ENCODE results near the gene SNAP25.

SNAP25 gene

DNA sequence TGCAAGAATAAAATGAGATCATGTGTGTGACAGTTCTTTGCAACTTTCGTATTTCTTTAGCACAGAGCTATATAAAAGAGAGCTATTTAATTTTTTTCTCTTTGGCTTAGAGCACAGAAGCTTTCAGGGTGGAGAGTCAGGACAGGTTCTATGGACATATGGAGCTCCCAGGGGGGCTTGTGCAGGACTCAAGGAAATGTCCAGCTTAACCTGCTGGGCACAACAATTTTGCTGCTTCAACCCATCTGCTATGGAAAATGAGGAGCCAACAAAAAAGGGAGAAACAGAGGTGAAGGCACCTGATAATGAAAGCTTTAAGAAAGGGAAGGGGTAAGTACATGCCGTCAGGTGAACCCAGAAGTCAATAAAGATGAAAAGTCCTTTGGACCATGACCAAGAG is 5.1 kb upstream of the SNAP25 start:
- in situ Hi-C loops (cut with HindIII; ENCODE audit: low sequenced_read_pairs) = no loop called here

DNA sequence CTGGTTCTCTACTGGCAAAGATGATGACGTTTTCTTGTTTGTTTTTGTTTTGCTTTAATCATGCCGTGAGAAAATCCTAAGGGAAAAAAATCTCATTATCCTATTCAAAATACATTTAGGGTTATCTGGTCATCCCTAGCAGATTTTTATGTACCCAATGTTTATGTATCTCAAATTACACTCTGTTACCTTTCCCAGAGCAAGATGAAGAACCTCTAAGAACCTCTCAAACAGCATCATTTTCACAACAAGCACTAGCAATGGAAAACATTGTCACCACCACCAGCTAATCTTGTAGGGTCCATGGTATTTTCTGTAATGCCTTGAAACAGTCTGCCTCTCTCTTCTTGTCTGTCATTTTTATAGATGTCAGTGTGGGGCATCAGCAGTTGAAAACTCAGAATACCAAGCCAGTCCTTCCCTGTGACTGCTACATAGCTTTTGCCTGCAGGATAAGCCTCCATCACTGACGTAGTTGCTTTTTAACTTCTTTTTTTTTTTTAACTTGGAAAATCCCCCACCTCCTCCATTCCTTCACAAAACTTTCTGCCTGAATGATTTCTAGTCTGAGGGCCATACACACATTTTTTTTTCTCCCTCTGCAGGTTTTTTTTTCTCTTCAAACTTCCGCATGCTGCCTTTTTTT is 2.4 kb upstream of the SNAP25 start:
- in situ Hi-C loops (cut with HindIII; ENCODE audit: low sequenced_read_pairs) = no loop called here

DNA sequence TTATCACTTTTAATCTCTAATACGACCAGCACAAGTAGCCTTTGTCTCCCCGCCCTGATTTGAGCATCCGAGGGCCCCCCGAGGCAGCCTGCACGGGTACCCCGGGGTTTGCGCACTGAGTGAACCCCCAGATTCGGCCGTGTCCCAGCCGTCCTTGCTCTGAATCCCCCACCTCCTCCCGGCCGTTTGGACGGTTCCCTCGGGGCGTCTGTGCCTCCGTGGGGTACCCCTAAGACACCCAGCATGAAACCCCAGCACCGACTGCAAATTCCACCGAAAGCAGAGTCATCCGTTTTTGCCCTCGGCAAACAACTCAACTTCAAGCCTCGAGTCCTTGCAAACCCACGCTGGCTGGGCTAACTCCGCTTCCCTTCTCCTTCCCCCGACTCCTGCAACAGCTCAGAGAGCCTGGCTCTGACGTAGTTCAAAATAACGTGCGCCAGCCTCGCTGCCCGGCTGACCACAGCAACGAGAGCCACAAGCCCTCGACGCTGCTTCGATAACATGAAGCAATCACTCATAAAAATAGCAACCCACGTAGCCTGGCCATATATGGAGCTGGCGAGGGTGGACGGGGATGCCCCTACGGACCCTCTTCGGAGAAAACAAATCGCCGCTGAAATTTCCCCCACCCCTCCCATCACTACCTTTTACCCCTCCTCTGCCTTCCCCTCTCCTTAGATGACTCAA is 764 bp upstream of the SNAP25 start:
- in situ Hi-C loops (cut with HindIII; ENCODE audit: low sequenced_read_pairs) = no loop called here

DNA sequence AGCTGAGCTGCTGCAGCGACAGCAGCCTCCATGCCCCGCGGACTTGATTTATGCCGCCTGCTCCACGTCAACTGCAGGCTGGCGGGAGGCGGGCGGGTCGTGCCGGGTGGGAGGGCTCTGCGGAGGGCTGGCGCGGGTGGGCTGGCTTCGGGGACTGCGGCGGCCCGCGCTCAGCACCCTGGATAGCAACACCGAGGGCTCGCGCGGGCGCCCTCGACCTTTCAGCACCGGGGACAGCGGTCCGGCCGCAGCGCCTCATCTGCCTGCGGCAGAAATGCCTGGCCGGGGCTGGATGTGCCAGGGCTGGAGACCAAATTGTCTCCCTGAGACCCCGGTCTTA is 792 bp downstream of the SNAP25 start:
- in situ Hi-C loops (cut with HindIII; ENCODE audit: low sequenced_read_pairs) = no loop called here

DNA sequence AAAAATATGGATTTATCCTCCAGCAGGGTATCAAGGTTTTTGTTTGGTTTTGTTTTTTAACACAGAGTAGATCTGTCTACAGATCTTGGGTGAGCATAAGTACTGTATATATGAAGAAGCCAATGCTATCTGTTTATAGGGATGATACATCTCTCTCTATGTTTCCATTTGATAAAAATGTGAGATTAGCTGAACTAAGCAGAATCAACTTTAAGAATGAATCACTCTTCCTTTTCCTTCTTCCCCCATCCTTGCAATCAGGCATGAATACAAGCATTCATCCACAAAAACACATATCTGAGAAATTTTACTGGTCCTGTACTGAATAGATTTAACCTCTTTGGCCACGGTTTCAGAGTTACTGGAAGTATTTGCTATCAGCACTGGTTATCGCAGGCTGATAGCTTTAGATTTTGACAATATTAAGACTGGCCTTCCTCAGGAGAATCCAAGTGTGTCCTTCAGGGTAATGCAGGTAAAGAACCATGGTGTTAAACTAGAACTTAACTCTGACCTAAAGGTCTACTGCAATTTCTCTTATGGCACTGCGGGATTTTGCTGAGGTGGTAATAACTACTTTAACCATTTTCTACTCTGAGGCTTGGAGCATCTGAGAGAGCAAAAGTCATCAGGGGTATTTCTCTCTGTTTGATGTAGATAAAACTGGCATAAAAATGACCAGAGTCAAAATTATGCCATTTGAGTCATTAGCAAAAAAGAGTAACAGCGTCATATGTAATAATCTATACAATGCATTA is 1.5 kb downstream of the SNAP25 start:
- in situ Hi-C loops (cut with HindIII; ENCODE audit: low sequenced_read_pairs) = loop anchor here (5.0 kb wide), 1 partner anchor 48 kb away; no protein-coding TSS in a partner anchor

DNA sequence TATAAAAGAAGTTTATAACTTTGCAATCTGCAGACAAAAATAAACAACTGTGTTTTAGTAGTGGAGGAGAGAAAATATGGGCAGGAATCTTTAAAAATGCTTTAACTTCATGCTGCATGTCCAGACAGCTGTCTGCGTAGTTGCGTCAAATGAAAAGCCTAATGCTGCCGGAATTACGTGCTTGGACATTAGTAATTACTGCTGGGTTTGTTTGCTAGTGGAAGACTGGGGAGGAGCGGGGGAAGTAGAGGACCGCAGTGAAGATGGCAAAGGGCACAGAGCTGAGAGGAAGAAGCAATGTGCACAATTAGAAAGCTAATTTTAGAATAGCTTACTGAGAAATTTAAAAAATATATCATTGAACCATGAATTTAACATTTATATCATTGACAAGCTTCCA is 2.4 kb downstream of the SNAP25 start:
- in situ Hi-C loops (cut with HindIII; ENCODE audit: low sequenced_read_pairs) = loop anchor here (5.0 kb wide), 1 partner anchor 49 kb away; no protein-coding TSS in a partner anchor

DNA sequence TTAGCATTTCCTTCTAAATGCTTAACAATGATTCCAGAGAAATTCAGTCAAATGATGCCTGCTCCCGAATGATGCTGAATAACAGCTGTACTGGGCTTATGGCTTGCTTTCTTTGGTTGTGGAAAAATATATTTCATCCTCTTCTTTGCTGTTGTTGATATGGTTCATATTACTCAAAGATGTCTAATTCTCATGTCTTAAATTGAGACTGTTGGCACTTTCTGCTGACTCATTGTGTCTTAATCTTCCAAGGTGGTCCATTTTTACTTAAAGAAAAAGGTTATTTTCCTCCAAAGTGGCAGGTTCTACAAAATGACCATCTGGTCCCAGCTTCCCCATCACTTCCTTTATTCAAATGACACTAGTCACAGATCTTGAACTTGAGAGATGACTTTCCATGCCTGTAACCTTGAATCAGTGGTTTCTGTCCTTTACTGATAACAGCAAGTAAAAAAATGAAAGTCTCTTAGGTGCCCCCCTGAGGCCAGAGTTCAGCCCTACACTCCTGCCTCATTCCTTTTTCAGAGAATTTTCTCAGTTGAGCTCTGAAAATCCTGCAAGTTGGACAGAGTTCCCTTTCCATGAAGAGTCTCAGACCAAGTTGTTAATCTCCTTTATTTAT is 6.9 kb downstream of the SNAP25 start:
- in situ Hi-C loops (cut with HindIII; ENCODE audit: low sequenced_read_pairs) = no loop called here

DNA sequence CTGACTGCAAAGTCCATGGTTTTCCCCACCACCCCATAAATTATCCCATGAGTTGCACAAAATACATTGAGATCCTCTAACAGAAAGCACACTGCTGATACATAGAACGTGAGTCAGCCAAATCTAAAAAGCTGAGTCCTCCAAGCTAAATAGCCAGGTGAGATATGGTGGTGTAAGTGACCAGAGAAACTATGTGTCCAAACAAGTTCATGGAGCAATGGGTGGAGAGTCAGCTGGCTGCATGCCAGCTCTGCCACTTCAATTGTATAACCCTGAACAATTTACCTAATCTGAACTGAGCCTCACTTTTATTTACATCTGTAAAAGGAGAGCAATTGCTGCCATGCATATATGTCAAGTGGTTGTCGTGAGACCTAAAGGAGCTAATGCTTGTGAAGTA is 9.7 kb downstream of the SNAP25 start:
- in situ Hi-C loops (cut with HindIII; ENCODE audit: low sequenced_read_pairs) = no loop called here

DNA sequence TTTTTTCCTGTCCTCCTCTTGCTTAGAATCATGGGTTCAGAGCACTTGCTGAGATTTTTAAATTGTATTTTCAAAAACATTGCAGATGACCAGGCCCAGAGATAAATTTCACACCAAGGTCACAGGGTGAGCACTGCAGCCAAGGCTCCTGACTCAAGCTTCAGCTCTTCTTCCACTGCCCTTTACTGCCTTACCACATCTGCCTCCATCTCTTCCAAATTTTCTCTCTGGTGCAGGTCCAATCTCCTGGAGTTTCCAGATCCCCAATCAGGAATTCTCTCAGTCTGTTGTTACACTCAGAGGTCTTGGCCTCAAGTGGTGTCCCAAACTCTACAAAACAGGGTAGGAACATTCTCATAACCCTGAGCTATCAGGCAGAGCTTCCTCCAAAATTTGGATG is 12.7 kb downstream of the SNAP25 start:
- in situ Hi-C loops (cut with HindIII; ENCODE audit: low sequenced_read_pairs) = no loop called here

DNA sequence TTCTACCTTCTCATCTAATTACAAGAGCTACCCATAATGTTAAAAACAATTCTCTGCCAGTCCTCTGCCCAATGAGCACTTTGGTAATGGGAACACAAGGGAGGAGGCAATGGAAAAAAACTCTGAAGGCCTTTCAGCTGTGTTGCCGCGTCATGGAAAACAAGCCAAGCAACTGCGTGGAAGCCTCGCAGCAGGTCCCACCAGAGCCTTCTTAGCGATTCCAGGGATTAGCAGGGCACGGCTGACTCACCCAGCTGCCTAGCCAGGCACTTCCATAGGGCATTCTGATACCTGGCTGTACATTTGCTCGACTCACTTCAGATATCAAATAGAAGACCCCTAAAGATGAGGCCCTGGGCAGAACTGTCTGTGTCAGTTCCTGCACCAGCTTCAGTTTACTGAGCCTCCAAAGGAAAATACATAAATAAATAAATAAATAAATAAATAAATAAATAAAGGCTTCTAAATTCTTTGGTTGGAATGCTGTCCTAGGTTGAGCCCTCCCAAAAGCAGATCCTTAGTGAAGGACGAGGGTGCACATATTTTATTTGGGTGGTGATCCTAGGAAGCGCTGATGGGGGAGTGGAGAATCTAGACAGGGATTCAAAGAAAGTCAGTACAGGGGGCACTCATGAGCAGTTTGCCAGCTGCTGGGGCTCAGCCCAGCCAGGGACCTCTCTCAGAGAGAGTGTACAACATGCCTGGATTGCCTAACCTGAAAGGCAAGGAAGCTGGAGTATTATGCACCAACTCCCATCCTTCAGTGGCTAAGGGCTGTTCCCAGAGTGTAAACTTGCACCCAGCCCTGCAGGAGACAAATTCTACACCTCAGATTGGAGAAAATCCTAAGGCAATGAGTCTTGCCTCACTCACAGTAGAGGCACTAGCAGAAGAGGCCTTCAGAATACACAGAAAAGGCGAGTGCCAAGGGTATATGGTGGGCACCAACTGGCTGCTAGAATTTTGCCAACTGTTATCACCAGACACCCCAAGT is 18.2 kb downstream of the SNAP25 start:
- in situ Hi-C loops (cut with HindIII; ENCODE audit: low sequenced_read_pairs) = no loop called here

DNA sequence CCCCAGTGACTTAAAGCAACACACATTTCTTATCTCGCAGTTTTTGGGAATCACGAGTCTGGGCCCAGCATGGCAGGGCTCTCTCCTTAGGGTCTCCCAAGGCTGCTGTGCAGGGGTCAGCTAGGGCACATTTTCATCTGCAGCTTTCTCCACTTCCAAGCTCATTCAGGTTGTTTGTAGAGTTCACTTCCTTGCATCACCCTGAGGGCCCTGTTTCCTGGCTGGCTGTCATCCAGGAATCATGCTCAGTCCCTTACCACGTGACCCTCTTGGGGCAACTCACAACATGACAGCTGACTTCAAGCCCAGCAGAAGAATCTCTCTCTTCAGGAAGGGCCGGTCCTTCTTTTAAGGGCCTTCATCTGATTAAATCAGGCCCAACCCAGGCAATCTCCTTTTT is 21.3 kb downstream of the SNAP25 start:
- in situ Hi-C loops (cut with HindIII; ENCODE audit: low sequenced_read_pairs) = no loop called here

DNA sequence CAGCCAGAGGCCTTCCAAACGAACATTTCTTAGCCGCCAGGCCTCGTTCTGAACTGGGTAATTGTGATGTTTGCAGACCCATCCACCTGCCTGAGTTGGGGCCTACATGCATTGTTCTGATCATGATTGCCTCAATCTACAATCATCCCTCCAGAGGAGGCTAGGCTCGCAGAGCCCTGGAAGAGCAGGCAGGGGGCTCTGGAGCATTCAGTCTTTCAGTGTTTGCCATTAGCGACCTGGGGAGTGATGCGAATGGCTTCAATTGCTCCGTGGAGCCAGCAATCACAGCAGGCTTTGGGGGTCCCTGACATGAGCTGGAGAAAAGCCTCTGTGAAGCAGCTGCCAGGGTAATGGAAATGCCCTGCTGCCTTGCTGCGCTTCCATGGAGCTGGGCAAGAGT is 22.0 kb downstream of the SNAP25 start:
- in situ Hi-C loops (cut with HindIII; ENCODE audit: low sequenced_read_pairs) = no loop called here

DNA sequence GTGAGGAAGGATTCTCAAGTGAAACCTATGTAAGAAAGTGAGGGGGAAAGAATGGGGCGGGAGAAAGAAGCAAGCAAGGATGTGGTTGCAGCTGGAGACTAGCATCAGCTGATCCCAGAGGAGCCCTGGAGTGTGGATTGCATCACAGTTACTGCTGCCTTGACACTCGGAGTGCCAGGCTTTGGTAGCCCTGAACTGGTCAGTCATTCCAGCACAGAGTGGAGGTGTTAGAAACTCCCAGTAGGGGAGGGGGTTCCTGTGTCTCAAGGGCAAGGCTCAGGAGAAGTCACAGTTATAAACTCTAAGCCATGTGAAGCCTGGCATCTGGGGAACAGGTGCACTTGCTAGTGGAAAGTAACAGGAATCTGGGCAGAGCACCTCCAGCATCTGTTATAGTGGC is 23.5 kb downstream of the SNAP25 start:
- in situ Hi-C loops (cut with HindIII; ENCODE audit: low sequenced_read_pairs) = no loop called here

DNA sequence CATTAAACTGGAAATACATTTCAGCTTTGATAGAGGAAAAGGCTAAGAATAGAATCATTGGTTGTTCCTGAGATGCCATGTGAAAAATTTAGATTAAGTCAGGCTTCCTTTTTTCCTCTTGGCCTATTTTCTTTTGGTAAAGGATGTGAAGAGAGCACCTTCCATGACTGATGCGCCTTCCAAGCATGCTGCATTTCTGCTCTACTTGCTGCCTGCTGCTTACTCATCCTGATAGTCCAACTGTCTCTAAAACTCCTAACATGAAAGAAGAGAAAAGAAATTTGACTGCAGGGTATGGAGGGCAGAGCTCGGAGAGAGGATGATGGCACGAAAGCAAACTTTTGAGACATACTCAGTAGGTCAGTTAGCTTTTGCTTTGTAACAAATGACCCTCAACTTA is 28.8 kb downstream of the SNAP25 start:
- in situ Hi-C loops (cut with HindIII; ENCODE audit: low sequenced_read_pairs) = no loop called here

DNA sequence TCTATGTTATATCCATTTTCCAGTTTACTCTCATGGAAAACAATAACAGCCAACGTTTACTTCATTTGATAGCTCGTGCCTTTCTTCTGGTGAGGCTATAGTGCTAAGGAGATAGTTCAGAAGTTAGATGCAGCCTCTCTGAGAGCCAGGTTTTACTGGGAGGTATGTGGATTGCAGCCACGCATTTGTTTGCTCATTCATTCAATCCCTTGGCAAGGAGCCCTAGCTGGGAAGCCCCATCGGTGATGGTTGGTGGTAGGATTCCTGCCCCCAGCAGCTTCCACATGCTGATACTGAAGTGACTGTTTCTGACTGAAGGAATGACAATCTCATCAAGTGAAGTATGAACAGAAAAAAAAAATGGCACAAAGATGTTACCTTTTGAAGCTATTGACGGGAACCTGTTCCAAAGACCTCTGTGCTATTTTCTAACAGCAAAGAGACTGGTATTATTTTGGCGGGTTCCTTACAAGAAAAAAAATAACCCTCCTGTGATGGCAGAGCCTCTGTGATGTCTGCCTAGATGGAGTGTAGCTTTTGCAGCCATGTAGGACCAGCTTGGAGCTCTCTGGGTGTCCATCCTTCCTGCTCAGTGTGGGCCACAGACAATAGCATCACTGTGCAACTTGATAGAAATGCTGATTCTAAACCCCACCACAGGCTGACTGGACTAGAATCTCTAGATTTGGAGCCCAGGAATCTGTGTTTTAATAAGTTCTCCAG is 30.6 kb downstream of the SNAP25 start:
- in situ Hi-C loops (cut with HindIII; ENCODE audit: low sequenced_read_pairs) = no loop called here

DNA sequence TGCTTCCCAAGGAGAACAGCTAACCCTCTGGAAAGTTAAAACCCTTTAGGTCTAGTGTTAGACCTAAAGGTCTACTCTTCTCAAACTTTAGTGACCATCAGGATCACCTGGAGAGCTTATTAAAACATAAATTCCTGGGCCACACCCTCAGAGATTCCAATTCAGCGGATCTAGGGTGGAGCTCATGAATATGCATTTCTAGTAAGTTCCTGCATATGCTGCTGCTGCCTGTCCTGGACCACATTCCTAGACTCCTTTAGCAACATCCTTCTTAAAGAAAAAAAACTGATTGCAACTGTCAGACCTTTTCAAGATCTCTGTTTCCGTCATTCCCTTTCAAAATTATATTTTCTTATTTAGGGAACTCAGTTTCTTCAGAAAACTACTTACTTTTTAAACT is 31.2 kb downstream of the SNAP25 start:
- in situ Hi-C loops (cut with HindIII; ENCODE audit: low sequenced_read_pairs) = no loop called here

DNA sequence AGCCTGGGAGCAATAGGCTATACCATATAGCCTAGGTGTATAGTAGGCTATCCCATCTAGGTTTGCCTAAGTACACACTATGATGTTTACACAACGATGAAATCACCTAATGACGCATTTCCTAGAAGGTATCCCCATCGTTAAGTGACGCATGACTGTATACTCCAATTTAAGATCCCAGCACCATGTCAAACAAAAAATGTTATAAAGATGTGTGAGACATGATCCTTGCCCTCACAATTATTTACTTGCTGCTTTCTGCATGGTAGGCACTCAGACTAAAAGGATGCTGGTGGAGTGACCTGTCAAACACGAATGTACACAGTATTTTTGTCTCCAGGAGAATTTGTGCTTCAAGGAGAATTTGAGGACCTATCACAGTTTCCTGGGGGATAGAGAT is 32.3 kb downstream of the SNAP25 start:
- in situ Hi-C loops (cut with HindIII; ENCODE audit: low sequenced_read_pairs) = no loop called here

DNA sequence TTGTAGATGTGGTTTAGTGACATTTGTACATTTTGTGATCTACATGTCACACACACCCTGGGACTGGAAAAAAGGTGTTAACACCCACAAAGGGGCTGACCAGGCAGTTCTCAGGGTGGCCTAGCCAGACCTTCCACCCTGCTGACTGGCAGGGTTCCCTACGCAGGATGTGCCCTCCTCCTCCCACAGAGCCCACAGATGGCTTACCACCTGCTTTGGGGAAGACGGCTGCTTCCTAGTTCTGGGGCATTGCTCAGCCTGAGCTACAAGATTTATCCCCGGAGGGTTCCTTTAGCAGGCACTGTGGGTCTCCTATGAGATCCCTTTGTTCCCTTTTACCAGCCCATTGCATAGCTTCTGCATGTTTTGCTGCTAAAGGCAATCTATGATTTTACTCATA is 35.1 kb downstream of the SNAP25 start:
- in situ Hi-C loops (cut with HindIII; ENCODE audit: low sequenced_read_pairs) = no loop called here

DNA sequence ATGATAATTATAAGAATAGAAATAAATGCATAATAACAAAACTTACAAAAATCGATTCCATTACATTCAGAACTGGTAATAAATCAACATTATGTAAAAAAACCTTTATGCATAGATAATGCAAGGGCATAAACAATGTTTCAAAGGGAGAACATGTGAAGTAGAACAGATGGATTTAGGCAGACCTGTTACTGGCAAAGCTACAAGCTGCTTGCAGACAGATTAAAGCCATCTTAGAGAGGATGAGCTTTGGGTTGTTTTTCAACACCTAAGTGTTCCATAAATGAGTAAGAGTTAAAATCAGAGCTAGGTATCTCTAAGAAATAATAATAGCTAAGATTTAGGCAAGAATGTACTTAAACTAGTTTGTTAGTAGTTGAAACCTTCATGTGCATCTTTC is 37.2 kb downstream of the SNAP25 start:
- in situ Hi-C loops (cut with HindIII; ENCODE audit: low sequenced_read_pairs) = no loop called here

DNA sequence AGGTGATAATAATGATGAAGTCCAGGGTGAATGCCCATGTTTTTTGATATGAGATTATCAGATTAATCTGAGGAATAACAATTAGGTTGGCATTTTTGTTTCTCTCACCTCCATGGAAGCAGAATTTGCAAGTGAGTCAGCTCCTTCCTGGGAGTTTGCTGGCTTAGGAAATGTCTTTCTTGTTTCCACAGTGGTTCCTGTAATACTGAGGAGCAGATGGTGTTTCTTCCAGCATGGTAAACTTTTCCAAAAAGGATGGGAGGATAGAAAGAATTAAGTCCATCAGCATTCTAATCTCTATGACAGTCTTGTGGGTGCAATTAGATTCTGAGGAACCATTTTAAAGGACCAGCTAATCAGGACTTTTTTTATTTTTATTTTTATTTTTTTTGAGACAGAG is 40.5 kb downstream of the SNAP25 start:
- in situ Hi-C loops (cut with HindIII; ENCODE audit: low sequenced_read_pairs) = no loop called here
